SK-N-SH treated with all-trans-retinoic acid at 6 μM for 48 hours (cell line): ENCODE measurements around the gene SLC38A9.

Source experiments
- ATAC-seq: fragments of 200-7000 bp; cut with Tn5 transposase; 3 replicates; pipeline ENCODE4 v1.9.1; 2020; ENCODE audit warnings: mild to moderate bottlenecking, moderate library complexity
- ARNTL ChIP-seq: fragments of 450-650 bp; formaldehyde crosslinking; IDR thresholded peaks from 2 replicates; pipeline ENCODE4 v1.5.0; 2020; ENCODE audit warnings: low read depth, mild to moderate bottlenecking, moderate library complexity, borderline replicate concordance
- BACH2 ChIP-seq: fragments of 250-450 bp; sonication (Bioruptor Pico); IDR thresholded peaks from 2 replicates; pipeline ENCODE4 v1.9.0; 2021; ENCODE audit warnings: mild to moderate bottlenecking, borderline replicate concordance
- CREB5 ChIP-seq: fragments of 250-450 bp; sonication (Bioruptor Pico); IDR thresholded peaks from 2 replicates; pipeline ENCODE4 v1.5.1; 2020; ENCODE audit warnings: low read depth, mild to moderate bottlenecking, moderate library complexity
- CSDC2 ChIP-seq: fragments of 250-450 bp; sonication (Bioruptor Pico); IDR thresholded peaks from 2 replicates; pipeline ENCODE4 v1.5.0; 2020; ENCODE audit warnings: mild to moderate bottlenecking, moderate library complexity
- ESRRG ChIP-seq: fragments of 250-450 bp; sonication (Bioruptor Pico); IDR thresholded peaks from 2 replicates; pipeline ENCODE4 v1.6.1; 2021; ENCODE audit warnings: mild to moderate bottlenecking
- GLIS3 ChIP-seq: fragments of 250-450 bp; sonication (Bioruptor Pico); IDR thresholded peaks from 2 replicates; pipeline ENCODE4 v1.5.0; 2020; ENCODE audit warnings: mild to moderate bottlenecking, moderate library complexity
- ISL1 ChIP-seq: fragments of 250-450 bp; sonication (Bioruptor Pico); IDR thresholded peaks from 2 replicates; pipeline ENCODE4 v2.1.2; 2022; ENCODE audit warnings: mild to moderate bottlenecking, moderate library complexity
- OSR1 ChIP-seq: fragments of 250-450 bp; sonication (Bioruptor Pico); IDR thresholded peaks from 2 replicates; pipeline ENCODE4 v1.8.0; 2022; ENCODE audit warnings: moderate library complexity, mild to moderate bottlenecking, inconsistent platforms
- PPARA ChIP-seq: fragments of 250-450 bp; sonication (Bioruptor Pico); IDR thresholded peaks from 2 replicates; pipeline ENCODE4 v1.5.0; 2020; ENCODE audit warnings: mild to moderate bottlenecking, borderline replicate concordance
- SNAI2 ChIP-seq: fragments of 250-450 bp; sonication (Bioruptor Pico); IDR thresholded peaks from 2 replicates; pipeline ENCODE4 v1.5.0; 2020; ENCODE audit warnings: mild to moderate bottlenecking, moderate library complexity
- TCF4 ChIP-seq: fragments of 250-450 bp; sonication (Bioruptor Pico); IDR thresholded peaks from 2 replicates; pipeline ENCODE4 v1.8.0; 2021; ENCODE audit warnings: mild to moderate bottlenecking, moderate library complexity, borderline replicate concordance
- TOX ChIP-seq: fragments of 250-450 bp; sonication (Bioruptor Pico); IDR thresholded peaks from 2 replicates; pipeline ENCODE4 v1.8.0; 2021; ENCODE audit warnings: mild to moderate bottlenecking, moderate library complexity, borderline replicate concordance
- TSHZ2 ChIP-seq: fragments of 250-450 bp; sonication (Bioruptor Pico); IDR thresholded peaks from 2 replicates; pipeline ENCODE4 v1.5.0; 2020; ENCODE audit warnings: mild to moderate bottlenecking, moderate library complexity
- ZFP3 ChIP-seq: fragments of 250-450 bp; sonication (Bioruptor Pico); IDR thresholded peaks from 2 replicates; pipeline ENCODE4 v1.5.0; 2020; ENCODE audit warnings: mild to moderate bottlenecking, moderate library complexity
- ZFP30 ChIP-seq: fragments of 450-650 bp; formaldehyde crosslinking; IDR thresholded peaks from 2 replicates; pipeline ENCODE4 v1.5.0; 2022; ENCODE audit warnings: mild to moderate bottlenecking, moderate library complexity
- ZNF565 ChIP-seq: fragments of 450-650 bp; formaldehyde crosslinking; conservative IDR thresholded peaks from 2 replicates; pipeline ENCODE4 v1.5.0; 2020; ENCODE audit warnings: low read depth, mild to moderate bottlenecking, moderate library complexity
- ZNF70 ChIP-seq: fragments of 450-650 bp; formaldehyde crosslinking; IDR thresholded peaks from 2 replicates; pipeline ENCODE4 v1.5.0; 2020; ENCODE audit warnings: mild to moderate bottlenecking, moderate library complexity
- ZNF8 ChIP-seq: fragments of 450-650 bp; formaldehyde crosslinking; IDR thresholded peaks from 2 replicates; pipeline ENCODE4 v1.5.0; 2020; ENCODE audit warnings: mild to moderate bottlenecking, moderate library complexity
- TF ChIP-seq, protein P1 (sequence below): fragments of 250-450 bp; sonication (Bioruptor Pico); IDR thresholded peaks from 2 replicates; pipeline ENCODE4 v1.8.0; 2021; ENCODE audit warnings: low read depth, mild to moderate bottlenecking, moderate library complexity, borderline replicate concordance
- TF ChIP-seq, protein P2 (sequence below): fragments of 250-450 bp; sonication (Bioruptor Pico); IDR thresholded peaks from 2 replicates; pipeline ENCODE4 v1.8.0; 2020; ENCODE audit warnings: mild to moderate bottlenecking, moderate library complexity, borderline replicate concordance
- TF ChIP-seq, protein P3 (sequence below): fragments of 250-450 bp; sonication (Bioruptor Pico); IDR thresholded peaks from 2 replicates; pipeline ENCODE4 v1.5.1; 2021; ENCODE audit warnings: mild to moderate bottlenecking, moderate library complexity

SLC38A9 gene

DNA sequence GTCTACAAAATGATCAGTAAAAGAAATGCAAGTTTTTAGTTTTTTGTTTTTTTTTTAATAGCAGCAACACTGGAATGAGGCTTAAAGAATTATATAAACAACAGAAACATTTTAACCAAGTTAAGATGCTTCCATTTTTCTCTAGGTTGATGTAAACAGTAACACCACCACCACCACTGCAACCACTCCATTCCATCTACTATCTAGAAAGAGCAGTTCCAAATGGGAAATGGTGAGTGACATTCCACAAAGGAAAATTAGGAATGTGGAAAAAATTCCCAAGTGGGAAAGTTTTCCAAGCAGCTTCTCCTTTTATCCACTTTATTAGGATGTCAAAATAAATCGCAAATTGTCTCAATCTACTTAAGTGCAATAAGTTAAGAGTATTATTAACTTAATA is 32.6 kb downstream of the SLC38A9 start:
- no peak for TF ChIP-seq ZNF70
- TF ChIP-seq ESRRG (CRISPR knock-in tag): no peak
- no peak for TF ChIP-seq ZNF565 (CRISPR knock-in tag)
- no peak for TF ChIP-seq ISL1 (CRISPR knock-in tag)
- no peak for TF ChIP-seq SNAI2 (CRISPR knock-in tag)
- no peak for TF ChIP-seq OSR1 (CRISPR knock-in tag)
- no peak for TF ChIP-seq BACH2 (CRISPR knock-in tag)
- ATAC-seq: no peak

- peak; percentile 61 for ATAC-seq
- no peak for TF ChIP-seq CREB5 (CRISPR knock-in tag)
- TF ChIP-seq, protein P1, sequence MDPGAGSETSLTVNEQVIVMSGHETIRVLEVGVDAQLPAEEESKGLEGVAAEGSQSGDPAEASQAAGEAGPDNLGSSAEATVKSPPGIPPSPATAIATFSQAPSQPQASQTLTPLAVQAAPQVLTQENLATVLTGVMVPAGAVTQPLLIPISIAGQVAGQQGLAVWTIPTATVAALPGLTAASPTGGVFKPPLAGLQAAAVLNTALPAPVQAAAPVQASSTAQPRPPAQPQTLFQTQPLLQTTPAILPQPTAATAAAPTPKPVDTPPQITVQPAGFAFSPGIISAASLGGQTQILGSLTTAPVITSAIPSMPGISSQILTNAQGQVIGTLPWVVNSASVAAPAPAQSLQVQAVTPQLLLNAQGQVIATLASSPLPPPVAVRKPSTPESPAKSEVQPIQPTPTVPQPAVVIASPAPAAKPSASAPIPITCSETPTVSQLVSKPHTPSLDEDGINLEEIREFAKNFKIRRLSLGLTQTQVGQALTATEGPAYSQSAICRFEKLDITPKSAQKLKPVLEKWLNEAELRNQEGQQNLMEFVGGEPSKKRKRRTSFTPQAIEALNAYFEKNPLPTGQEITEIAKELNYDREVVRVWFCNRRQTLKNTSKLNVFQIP (CRISPR knock-in tag): no peak
- no peak for TF ChIP-seq BACH2 (CRISPR knock-in tag)
- TF ChIP-seq ZNF70: no peak
- TF ChIP-seq CSDC2 (CRISPR knock-in tag): no peak
- no peak for TF ChIP-seq TOX (CRISPR knock-in tag)
- TF ChIP-seq TSHZ2 (CRISPR knock-in tag): no peak
- TF ChIP-seq ZFP3 (CRISPR knock-in tag): no peak
- TF ChIP-seq SNAI2 (CRISPR knock-in tag): no peak
- TF ChIP-seq, protein P2, sequence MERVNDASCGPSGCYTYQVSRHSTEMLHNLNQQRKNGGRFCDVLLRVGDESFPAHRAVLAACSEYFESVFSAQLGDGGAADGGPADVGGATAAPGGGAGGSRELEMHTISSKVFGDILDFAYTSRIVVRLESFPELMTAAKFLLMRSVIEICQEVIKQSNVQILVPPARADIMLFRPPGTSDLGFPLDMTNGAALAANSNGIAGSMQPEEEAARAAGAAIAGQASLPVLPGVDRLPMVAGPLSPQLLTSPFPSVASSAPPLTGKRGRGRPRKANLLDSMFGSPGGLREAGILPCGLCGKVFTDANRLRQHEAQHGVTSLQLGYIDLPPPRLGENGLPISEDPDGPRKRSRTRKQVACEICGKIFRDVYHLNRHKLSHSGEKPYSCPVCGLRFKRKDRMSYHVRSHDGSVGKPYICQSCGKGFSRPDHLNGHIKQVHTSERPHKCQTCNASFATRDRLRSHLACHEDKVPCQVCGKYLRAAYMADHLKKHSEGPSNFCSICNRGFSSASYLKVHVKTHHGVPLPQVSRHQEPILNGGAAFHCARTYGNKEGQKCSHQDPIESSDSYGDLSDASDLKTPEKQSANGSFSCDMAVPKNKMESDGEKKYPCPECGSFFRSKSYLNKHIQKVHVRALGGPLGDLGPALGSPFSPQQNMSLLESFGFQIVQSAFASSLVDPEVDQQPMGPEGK (CRISPR knock-in tag): no peak
- no peak for TF ChIP-seq PPARA (CRISPR knock-in tag)
- no peak for TF ChIP-seq ZNF8
- TF ChIP-seq OSR1 (CRISPR knock-in tag): no peak
- TF ChIP-seq, protein P3, sequence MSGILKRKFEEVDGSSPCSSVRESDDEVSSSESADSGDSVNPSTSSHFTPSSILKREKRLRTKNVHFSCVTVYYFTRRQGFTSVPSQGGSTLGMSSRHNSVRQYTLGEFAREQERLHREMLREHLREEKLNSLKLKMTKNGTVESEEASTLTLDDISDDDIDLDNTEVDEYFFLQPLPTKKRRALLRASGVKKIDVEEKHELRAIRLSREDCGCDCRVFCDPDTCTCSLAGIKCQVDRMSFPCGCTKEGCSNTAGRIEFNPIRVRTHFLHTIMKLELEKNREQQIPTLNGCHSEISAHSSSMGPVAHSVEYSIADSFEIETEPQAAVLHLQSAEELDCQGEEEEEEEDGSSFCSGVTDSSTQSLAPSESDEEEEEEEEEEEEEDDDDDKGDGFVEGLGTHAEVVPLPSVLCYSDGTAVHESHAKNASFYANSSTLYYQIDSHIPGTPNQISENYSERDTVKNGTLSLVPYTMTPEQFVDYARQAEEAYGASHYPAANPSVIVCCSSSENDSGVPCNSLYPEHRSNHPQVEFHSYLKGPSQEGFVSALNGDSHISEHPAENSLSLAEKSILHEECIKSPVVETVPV (CRISPR knock-in tag): no peak
- TF ChIP-seq ARNTL (CRISPR knock-in tag): no peak
Observed at GRCh38 chr5:55675119-55675518, 37.0 kb downstream of the SLC38A9 start.

GRCh38 chr5:55674340-55674739 is 37.8 kb downstream of the SLC38A9 start:
- ATAC-seq: no peak
- no peak for TF ChIP-seq ZFP30 (CRISPR knock-in tag)
- no peak for TF ChIP-seq TCF4 (CRISPR knock-in tag)
- no peak for TF ChIP-seq GLIS3
- no peak for TF ChIP-seq ZNF8
- TF ChIP-seq BACH2 (CRISPR knock-in tag): no peak
